Right renal pelvis (tissue), 4 donors: ENCODE data around the gene FBN1. TPM values are rescaled to one million over a fixed set of nuclear protein-coding genes. Genes with fewer than 3 reads are reported as not detected.

ENCODE experiments used
- DNase-seq, 4 donors: peaks; one replicate each; pipeline ENCODE4 v3.0.0-alpha.2; 2013; ENCODE audit warnings: low read depth in 4 of 4, low spot score in 3 of 4, missing footprints in 1 of 4
- polyA plus RNA-seq, 4 donors: library from polyadenylated mRNA; unstranded; fragments of 120-200 nt; gene quantifications; one replicate each; pipeline ENCODE4 v1.2.1, GENCODE V29; 2013; ENCODE audit not compliant: insufficient read length in 4 of 4

FBN1 gene
- polyA plus RNA-seq, 4 donors = 94.5 to 113 (median 109) TPM

- no peak for DNase-seq
Observed at GRCh38 chr15:48558226-48558625, 87.3 kb downstream of the FBN1 start.

GRCh38 chr15:48557335-48557734 lies 88.2 kb downstream of the FBN1 start:
- no peak for DNase-seq

GRCh38 chr15:48556159-48556897 lies 89.2 kb downstream of the FBN1 start:
- no peak for DNase-seq

- no peak for DNase-seq
Observed at GRCh38 chr15:48555241-48555881, 90.1 kb downstream of the FBN1 start.

DNA sequence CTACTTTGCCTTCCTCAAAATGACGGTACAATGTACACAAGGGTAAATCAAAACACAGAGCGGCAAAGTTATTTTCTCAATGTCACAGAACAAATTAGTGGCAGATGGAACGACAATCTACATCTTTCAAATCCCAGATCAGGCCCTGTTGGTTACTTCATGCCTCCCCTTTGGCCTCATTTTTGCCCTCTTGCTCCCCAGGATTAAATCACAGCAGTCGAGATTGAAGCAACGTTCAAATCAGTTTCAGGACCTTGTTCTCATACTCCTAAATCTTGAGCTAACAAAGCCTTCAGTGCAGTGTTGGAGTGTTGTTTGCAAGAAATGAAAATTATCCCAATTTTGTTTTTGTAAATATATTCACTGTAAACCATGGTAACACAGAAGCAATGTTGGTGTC lies 91.4 kb downstream of the FBN1 start:
- DNase-seq = no peak

GRCh38 chr15:48553559-48553958 lies 92.0 kb downstream of the FBN1 start:
- no peak for DNase-seq

GRCh38 chr15:48550822-48551525 lies 94.5 kb downstream of the FBN1 start:
- no peak for DNase-seq

- no peak for DNase-seq
Observed at GRCh38 chr15:48548455-48548854, 97.1 kb downstream of the FBN1 start.

DNA sequence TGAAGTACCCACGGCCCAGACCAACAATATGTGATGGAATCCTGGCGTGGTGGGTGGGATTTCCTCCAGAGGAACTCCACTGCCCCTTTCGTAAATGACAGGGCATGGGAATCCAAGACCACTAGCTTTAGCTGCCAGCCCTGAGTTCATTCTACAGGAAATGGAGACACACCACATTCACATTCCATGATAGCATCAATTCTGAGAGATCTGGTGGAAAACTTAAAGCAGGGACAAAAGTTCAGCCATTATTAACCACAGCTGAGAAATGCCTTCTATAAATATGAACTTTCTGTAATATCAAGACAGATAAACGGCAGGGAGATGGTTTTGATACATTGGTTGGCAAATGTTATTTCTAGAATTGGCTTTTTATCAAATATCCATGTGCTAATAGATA lies 98.2 kb downstream of the FBN1 start:
- DNase-seq = no peak

- no peak for DNase-seq
Observed at GRCh38 chr15:48546296-48546695, 99.2 kb downstream of the FBN1 start.

GRCh38 chr15:48544778-48545177 lies 100.7 kb downstream of the FBN1 start:
- DNase-seq = no peak

DNA sequence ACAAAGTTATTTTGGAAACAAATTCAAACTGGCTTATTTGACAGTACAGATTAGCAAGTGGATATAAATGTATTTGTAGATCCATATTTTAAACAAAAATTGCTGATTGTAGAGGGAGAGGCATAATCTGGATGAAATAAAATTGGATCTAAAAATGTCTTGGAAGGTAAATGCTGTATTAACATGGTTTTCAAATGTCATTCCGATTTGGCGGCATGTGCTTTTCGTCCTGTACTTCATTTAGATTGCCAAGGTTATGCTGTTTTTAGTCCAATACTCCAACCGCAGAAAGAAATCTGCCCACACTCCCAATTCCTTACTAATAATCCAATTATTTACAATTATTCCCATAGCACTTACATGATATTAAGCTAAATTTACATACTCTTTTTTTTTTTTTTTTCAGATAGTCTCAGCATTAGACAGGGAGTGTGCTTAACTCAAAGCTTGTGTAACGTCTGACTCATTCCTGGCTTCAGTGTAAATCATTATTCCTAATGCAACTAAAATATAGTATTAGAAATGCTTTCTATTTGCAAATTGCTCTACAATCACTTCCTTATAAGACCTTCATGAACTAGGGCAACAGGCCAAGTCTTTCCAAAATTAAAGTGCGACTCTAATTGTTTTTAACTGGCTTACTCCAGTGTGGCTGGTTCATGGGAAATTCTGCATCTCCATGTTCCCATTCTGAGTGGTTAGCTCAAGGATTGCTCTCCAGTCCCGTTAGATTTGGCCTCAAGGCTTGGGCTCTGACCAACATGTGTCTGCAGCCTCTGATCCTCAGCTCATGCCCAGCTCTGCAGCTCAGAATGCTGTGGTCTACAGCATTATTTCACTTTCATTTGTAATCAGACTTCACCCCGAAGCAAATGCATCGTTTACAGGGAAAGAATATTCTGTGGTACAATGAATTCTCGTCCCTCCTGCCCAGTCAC lies 103.9 kb downstream of the FBN1 start:
- DNase-seq = no peak

DNA sequence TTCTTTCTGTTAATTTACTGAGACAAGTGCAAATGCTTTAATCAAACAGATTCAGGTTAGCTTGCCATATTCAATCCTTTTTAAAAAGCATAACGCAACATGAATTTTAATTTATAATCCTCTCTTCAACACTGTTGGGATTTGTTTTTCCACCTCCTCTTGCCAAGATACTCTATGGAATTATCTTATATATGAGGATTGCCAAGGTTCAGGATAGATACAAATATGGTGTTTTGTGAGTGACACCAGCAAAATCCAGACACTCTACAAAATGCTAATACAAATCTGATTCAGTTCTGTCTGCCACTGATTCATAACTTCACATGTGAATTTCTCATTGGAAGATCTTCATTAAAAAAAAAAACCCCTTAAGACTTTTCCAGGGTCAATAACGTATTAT lies 104.8 kb downstream of the FBN1 start:
- DNase-seq = no peak

DNA sequence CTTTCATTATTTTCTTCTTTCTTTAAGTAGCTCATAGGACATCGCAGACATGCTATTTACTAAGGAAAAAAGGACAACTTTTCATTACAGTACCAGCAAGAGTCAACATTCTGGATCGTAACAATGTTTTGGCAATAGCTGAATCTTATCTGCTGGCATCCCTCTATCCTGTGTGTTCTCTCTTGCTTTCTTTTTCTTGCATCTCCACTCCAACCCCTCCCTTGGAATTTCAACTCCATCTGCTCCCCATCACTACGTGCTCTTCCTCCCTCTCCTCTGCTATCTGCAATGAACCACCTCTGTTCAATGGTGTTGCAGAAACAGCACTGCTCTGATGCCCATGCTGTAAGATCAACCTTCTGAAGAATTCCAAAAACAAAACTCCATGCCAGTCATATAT lies 106.6 kb downstream of the FBN1 start:
- no peak for DNase-seq

DNA sequence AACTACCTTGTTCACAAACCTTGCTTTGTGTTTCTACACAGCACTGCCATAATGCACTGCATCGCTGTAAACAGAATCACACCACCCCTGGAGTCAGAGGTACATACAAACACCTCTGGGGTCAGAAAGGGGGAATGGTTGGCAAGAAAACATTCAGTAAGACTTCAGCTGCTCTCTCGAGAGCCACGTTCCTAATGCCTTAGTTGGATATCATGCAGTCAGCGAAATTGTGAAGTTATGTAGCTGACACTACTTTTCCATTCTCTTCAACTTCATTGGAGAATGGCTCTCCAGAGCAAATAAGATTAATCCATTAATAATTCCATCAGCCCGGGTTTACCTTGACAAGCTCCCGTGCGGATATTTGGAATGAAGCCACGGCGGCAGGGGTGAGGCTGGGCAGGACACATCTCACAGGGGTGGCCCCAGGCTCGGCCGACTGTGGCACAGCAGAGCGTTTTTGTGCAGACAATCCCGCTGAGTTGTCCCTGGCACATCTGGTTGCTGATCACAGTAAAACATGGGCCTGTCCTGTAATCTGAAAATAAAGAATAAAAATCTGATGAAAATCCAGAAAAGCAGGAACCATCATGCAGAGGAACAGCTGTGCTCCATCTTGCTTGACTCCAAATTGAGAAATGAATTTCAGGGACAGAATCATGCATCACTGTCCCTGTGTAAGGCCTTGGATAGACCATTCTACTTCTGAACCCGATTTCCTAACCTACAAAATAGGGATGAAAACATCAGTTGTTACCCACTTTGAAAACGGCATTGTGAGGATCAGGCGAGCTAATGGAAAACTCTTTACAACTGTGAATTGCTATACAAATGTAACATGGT lies 108.0 kb downstream of the FBN1 start:
- no peak for DNase-seq

DNA sequence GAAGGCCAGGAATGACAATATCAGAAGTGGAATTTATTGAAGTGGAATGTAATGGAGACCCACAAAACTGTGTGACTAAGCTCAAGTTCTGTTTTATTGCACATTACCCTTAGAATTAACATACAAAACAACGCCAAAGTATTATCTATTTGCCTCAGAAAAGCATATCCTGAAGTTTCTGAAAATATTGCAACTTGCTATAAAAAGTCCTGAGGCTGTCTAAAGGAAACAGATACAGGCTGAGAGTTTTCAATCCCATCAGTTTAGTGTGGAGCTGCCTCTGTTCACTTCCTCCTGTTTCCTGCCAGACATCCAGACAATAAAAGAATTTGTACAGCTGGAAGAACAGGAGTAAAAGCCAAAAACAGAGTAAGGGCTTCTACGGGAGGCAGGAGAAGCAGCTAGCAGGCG lies 108.8 kb downstream of the FBN1 start:
- no peak for DNase-seq

GRCh38 chr15:48533982-48534381 lies 111.5 kb downstream of the FBN1 start:
- DNase-seq = no peak

DNA sequence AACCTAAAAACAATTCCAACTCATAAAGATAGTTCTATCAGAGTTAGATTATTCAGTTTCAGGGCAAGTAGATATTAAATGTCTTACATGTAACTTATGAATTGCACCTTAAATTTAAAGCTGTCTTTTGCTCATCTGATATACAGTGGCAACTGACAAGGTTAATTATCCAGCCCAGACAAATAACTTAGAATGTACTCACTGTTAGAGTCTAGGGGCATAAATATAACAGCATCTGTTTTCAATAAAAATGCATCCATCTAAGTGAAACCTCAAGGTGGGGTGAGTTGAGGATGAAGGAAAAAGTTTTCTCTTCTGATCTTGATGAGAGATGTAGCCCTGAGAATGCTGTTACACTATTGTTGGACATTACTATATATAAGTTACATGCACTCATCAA lies 112.6 kb downstream of the FBN1 start:
- no peak for DNase-seq

- DNase-seq = no peak
Observed at GRCh38 chr15:48530528-48530927, 115.0 kb downstream of the FBN1 start.

DNA sequence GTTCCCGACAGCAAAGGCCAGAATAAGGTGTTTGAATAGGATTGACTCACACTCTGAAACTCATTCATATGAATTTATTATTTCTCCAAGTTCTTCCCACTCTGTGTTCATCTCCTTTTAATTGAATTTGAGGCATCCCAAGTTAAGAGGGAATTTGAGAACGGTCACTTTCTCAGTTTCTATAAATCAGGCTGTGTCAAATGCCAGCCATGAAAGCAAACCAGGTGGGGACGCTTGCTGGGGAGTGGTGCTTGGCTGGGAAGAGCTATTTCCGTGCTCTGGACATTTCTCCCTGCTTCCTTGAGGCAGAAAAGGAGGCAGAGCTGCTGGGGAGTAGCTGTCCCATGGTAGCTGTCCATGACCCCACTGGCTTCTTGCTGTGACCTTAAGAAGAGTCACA lies 116.6 kb downstream of the FBN1 start:
- peak in 1 of 4 donors; percentile 20 for DNase-seq
